Measurements from ENCODE around the gene VTA1.
"Not testable (repeated sequence)": the region's sequence is repeated elsewhere in the genome, so short reads cannot be mapped to it uniquely, and the experiment has no call there.

VTA1 gene

GRCh38 chr6:142171351-142171750 lies 24.3 kb downstream of the VTA1 start:
- DNase-seq = no peak

GRCh38 chr6:142172758-142173157 lies 25.7 kb downstream of the VTA1 start:
- DNase-seq = no peak

- DNase-seq = no peak
Observed at GRCh38 chr6:142173980-142174379, 26.9 kb downstream of the VTA1 start.

DNA sequence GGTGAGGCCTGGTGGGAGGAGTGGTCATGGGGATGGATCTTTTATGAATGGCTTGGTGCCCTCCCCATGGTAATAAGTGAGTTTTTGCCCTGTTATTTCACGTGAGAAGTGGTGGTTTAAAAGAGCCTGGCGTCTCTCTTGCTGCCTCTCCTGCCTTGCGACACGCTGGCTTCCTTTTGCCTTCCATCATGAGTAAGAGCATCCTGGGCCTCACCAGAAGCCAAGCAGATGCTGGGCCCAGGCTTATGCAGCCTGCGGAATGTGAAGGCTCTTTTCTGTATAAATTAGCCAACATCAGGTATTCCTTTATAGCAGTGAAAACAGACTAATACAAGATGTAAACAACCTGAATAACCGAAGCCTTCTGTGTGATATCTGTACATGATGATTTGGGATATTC lies 27.6 kb downstream of the VTA1 start:
- DNase-seq = no peak

- no peak for DNase-seq
Observed at GRCh38 chr6:142178129-142178528, 31.1 kb downstream of the VTA1 start.

DNA sequence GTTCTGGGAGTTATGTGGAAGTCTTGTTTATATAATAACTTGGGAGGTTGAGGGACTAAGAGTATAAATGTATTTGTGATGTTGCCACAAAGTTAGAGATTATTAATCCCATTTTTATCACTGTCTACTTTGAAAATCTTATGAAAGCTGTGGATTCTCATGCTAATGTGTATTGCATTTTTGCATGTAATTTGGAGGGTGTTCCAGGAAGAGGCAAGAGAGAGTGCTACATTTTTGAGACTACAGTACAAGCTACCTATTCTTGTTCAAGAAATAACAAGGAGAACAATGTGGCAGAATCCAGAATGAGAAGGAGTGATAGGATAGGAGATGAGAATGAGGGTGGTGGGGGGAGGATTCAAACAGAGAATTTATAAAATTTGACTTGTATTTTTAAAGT lies 34.9 kb downstream of the VTA1 start:
- no peak for DNase-seq

DNA sequence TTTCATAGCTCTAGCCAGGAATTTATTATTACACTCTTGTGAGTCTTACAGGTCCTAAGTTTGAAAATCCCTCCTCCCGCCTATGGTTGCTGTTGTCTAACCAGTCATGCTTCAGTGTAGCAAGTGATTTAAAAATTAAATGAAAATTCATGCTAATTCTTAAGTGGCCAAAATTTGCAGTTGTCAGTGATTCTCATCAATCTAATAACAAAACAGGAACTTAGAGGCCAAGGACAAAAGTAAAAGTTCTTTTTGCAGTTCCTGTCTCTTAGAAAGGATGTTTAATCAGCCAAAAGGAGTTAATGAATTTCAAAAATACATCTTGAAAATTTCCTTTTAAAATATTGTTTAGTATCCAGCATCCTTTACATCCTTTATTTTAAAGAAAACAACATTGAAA lies 36.3 kb downstream of the VTA1 start:
- no peak for DNase-seq

- no peak for DNase-seq
Observed at GRCh38 chr6:142184307-142184706, 37.2 kb downstream of the VTA1 start.

GRCh38 chr6:142185641-142186040 lies 38.6 kb downstream of the VTA1 start:
- no peak for DNase-seq

DNA sequence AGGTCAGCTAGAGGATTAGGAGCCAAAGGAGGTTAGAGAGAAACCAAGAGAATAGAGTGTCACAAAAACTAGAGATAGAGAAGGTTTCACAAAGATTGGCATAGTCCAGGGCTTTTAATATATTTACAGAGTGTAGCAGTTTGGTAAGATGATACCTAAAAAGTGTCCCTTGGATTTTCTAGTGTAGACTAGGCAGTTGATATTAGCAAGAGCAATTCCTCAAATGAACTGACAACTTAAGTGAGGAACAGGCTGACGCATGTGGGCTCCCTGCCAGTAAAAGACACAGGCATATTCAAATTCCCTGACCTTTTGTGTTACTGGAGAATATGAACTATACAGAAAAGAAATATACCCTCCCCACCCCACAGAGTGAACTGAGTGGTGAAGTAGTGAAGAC lies 40.1 kb downstream of the VTA1 start:
- DNase-seq = no peak

DNA sequence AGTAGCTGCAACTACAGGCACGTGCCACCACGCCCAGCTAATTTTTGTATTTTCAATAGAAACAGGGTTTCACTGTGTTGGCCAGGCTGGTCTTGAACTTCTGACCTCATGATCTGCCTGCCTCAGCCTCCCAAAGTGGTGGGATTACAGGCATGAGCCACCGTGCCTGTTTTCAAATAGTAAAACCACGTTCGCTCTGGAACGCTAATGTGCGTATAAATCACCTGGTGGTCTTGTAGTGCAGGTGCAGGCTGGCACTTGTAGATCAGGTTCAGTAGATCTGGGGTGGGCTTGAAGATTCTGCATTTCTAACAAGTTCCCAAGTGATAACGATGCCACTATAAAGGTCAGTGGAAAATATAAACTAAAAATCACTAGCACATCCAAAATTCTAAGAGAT lies 41.3 kb downstream of the VTA1 start:
- not testable (repeated sequence) for DNase-seq

DNA sequence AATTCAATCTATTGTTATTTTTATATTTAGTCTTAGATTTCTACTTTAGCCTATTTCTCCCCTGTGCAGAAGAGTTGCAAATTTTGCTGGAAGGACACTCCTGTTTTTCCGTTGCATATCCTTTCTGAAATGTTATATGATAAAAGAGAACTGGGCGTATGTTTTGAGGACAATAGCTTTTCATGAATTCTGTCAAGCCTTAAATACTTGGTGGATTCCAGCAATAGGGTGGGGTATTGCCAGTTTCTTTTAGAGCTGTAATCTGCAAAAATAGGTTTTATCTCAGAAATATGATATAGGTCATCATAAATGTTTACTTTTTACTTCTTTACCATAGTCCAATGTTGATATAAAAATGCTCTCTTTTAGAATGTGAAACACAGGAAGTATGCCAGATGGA lies 42.0 kb downstream of the VTA1 start:
- DNase-seq = no peak

DNA sequence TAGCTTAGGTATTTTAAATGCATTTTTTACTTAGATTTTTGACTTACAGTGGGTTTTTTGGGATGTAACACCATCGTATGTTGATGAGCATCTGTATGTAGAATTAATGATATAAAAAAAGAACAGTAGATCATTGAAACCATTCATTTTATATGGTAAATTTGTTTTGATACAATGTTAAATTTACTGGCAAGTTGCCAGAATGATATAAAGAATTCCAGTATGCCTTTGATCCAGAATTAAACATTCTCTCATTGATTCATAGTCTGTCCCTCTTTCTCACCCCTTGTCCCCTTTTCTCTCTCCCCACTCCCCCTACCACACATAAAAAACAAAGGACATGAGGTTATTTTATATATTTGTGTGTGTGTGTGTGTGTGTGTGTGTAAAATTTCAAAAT lies 45.3 kb downstream of the VTA1 start:
- no peak for DNase-seq

DNA sequence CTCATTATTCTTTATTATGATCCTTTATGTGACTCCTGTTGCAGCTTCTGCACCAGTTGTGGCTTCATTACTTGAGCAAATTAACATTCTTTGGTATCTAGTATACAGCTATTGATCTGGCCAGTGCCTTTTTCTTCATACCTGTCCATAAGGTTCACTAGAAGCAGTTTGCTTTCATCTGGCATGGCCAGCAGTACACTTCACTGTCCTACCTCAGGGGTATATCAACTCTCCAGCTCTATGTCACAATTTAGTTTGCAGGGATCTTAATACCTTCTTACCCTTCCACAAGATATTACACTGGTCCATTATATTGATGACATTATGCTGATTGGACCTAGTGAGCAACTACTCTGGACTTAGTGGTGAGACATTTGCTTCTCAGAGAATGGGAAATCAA lies 46.6 kb downstream of the VTA1 start:
- no peak for DNase-seq

DNA sequence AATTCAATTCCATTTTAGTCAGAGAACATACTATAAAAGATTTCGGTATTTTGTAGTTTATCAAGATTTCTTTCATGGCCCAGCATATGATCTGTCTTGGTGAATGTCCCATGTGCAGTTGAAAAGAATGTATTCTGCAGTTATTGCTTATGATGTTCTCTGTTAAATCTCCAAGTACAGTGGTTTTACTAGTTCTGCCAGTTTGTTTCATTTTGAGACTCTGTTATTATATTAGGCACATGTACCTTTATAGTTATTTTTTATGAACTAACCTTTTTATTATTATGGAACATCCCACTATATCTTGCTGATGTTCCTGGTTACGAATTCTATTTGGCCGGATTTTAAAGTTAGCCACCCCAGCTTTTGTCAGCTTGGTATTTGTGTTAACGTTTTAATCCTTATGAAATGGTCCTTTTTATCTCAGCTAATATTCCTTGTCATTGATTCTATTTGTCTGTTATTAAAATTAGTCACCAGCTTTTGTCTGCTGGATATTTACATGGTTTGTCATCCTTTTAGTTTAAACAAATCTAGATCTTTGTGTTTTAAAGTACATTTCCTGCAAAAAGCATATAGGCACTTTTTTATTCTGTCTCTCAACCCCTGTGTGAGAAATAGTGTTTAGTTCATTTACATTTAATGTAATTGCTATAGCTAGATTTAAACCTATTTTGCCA lies 48.9 kb downstream of the VTA1 start:
- DNase-seq = no peak

DNA sequence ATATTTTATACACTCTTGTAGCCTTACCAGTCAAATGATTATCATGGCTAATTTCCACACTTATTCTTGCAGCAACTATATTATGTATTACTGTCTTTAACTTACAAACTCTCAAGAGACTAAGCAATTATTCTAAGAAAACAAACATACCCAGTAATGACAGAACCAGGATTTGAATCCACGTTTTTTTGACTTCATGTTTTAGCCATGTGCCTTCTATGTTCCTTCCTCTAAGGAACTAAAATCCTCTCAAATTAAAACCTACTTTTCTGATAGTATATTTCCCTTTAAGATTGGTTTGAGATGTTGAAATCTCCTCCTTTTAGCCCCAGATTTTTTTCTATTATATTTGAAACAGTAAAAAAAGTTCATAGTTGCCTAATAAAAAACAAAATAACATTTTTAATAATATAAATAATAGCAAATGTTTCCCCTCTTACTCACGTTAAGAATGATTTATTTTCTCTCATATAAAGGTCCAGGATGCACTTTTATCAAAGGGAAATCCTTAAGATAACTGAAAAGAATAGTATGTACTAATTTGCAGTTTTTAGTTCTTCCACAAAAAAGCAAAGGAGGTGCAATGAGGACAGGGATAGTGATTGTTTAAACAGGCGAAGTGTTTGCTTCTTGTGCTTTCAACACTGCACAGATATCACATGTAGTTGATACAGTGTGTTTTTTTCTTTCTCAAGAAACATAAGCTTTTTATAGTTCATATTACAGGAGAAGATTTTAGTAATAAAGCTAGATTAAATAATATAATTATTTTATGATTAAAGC lies 54.0 kb downstream of the VTA1 start:
- no peak for DNase-seq

DNA sequence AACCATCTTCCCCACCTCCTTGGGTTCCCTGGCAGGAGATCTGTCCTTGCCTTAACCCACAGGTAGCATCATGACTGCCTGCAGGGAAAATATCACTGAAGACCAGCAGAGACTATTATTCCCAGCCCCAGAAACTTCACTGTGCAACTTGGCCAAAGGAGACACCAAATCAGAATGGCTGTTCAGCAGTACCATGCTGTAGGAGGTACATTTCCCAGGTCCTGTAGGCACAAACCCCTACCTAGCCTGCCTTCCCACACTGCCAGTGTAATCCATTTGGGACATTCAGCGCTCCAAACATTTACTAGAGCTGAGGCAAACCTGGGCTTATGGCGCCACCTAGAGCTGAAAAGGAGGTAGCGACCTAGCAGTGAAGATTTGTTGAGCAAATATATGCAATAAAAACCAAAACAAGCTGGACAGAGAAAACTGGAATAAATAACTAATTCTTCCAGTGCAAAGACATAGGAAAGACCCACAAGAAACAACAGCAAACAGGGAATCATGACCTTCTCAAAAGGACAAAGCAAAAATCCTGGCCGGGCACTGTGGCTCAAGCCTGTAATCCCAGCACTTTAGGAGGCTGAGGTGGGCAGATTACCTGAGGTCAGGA lies 60.3 kb downstream of the VTA1 start:
- DNase-seq = peak in 10 of 51 donors; percentile 0 to 30 (median 5)

DNA sequence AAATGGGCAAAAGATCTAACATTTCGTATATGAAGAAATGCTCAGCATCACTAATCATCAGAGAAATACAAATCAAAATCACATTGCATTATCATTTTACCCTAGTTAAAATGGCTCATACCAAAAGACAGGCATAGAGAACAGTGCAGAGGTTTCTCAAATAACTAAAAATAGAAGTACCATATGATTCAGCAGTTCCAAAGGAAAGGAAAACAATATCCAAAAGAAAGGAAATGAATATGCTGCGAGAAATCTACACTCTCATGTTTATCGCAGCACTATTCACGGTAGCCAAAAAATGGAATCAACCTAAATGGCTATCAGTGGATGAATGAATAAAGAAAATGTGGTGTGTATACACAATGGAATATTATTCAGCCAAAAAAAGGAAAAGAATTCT lies 63.5 kb downstream of the VTA1 start:
- DNase-seq = no peak

GRCh38 chr6:142213402-142213801 lies 66.3 kb downstream of the VTA1 start:
- DNase-seq = no peak

- DNase-seq = peak in 2 of 51 donors; percentile 2 to 8
Observed at GRCh38 chr6:142218446-142218845, 71.4 kb downstream of the VTA1 start.

DNA sequence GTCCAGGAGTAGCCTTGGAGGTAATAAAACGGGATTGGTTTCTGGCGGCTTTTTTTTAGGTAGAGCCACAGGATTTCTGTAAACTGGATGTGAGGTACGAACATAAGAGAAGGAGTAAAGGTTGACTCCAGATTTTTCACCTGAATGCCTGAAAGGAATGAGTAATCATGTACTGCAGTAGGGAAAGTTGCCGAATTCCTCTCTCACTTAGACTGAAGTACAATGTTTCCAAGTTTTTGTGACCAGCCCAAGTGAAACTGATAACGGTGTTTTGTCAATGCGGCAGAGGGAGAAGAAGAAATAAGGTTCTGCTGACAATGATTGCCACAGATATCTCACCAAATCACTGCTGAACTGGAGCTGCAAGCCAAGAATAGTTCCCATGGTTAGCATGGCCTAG lies 75.0 kb downstream of the VTA1 start:
- no peak for DNase-seq

DNA sequence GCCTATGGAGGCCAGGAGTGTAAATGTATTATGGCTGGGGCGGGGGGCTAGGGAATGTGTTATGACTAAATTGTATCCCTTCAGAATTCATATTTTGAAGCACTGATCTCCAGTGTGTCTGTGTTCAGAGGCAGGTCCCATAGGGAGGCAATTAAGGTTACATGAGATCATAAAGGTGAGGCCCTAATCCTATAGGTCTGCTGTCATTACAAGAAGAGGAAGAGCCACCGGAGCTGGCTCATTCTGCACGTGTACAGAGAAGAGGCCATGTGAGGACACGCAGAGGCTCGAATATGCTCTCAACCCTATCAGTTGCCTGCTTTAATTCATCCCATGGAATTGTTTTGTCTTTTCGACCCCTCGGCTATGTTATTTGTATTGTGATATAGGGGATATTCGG lies 76.9 kb downstream of the VTA1 start:
- no peak for DNase-seq

- no peak for DNase-seq
Observed at GRCh38 chr6:142225115-142225514, 78.1 kb downstream of the VTA1 start.

Measured in hypothalamus (tissue), 51 donors.